Stomach (tissue), 4 donors: ENCODE measurements around the gene PSMB5.

Experiments used
- POLR2A ChIP-seq, 4 donors: fragments of 450-650 bp; IDR thresholded peaks; one replicate each; pipeline ENCODE4 v1.6.1; 2016; ENCODE audit warnings: antibody characterized with exemption in 4 of 4, control low read depth in 2 of 4, mild to moderate bottlenecking in 1 of 4, moderate library complexity in 1 of 4
- TF ChIP-seq, protein P1 (sequence below), 7 experiments: fragments of 450-650 bp in 4 of 7; fragments of 200-600 bp in 3 of 7; sonication (generic) in 3 of 7; IDR thresholded peaks; one replicate each; pipeline ENCODE4 v1.5.1; 2016 to 2019; ENCODE audit warnings: antibody characterized with exemption in 7 of 7, control low read depth in 2 of 7, mild to moderate bottlenecking in 1 of 7

- TF ChIP-seq, protein P1, sequence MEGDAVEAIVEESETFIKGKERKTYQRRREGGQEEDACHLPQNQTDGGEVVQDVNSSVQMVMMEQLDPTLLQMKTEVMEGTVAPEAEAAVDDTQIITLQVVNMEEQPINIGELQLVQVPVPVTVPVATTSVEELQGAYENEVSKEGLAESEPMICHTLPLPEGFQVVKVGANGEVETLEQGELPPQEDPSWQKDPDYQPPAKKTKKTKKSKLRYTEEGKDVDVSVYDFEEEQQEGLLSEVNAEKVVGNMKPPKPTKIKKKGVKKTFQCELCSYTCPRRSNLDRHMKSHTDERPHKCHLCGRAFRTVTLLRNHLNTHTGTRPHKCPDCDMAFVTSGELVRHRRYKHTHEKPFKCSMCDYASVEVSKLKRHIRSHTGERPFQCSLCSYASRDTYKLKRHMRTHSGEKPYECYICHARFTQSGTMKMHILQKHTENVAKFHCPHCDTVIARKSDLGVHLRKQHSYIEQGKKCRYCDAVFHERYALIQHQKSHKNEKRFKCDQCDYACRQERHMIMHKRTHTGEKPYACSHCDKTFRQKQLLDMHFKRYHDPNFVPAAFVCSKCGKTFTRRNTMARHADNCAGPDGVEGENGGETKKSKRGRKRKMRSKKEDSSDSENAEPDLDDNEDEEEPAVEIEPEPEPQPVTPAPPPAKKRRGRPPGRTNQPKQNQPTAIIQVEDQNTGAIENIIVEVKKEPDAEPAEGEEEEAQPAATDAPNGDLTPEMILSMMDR (IDR thresholded peaks at IDR 0.05): no peak
- TF ChIP-seq POLR2A (IDR thresholded peaks at IDR 0.05): no peak
These were observed 16.7 kb upstream of the PSMB5 start for GRCh38 chr14:23051141-23052057.
